HepG2 (cell line): ENCODE data around the gene RASA2.

Experiments used
- AKNA ChIP-seq: sonication (generic); formaldehyde crosslinking; IDR thresholded peaks from 2 replicates; pipeline ENCODE4 v1.4.0; 2020; ENCODE audit warnings: missing genetic modification reagents, borderline replicate concordance
- CTCF ChIP-seq: sonication (generic); formaldehyde crosslinking; IDR thresholded peaks from 2 replicates; pipeline ENCODE4 v1.5.0; 2020; ENCODE audit warnings: mild to moderate bottlenecking, missing genetic modification reagents, moderate library complexity
- EZH2 ChIP-seq: conservative IDR thresholded peaks from 2 replicates; pipeline ENCODE4 v1.6.1; 2012; ENCODE audit warnings: mild to moderate bottlenecking, low read depth, low read length, moderate library complexity
- PBX3 ChIP-seq: sonication (generic); formaldehyde crosslinking; IDR thresholded peaks from 2 replicates; pipeline ENCODE4 v1.8.1; 2023; ENCODE audit warnings: missing genetic modification reagents, inconsistent platforms, borderline replicate concordance

GRCh38 chr3:141650783-141651182 lies 164.0 kb downstream of the RASA2 start:
- TF ChIP-seq PBX3 (CRISPR knock-in tag) (no peak), AKNA (no peak), CTCF (no peak), EZH2 (no peak)
